Testis (tissue), 3 donors: ENCODE data around the gene NLN. TPM values are rescaled to one million over a fixed set of nuclear protein-coding genes. Genes with fewer than 3 reads are reported as not detected.
A peak's percentile ranks its signal among the peaks of the same experiment; 100 is the strongest.

Experiments used
- DNase-seq: peaks from one replicate; pipeline ENCODE4 v3.0.0-alpha.2; 2019
- H3K27ac ChIP-seq, 2 donors: fragments of 200-600 bp; sonication (generic); one replicate each; pipeline ENCODE4 v1.5.1; 2019
- H3K27me3 ChIP-seq: fragments of 200-600 bp; sonication (generic); one replicate; pipeline ENCODE4 v1.5.1; 2019
- H3K36me3 ChIP-seq: fragments of 200-600 bp; sonication (generic); one replicate; pipeline ENCODE4 v1.5.1; 2017; ENCODE audit warnings: low read depth; ENCODE audit errors: missing control alignments
- H3K4me1 ChIP-seq: fragments of 200-600 bp; sonication (generic); one replicate; pipeline ENCODE4 v1.5.1; 2019
- H3K4me3 ChIP-seq, 2 donors: fragments of 200-600 bp; sonication (generic); one replicate each; pipeline ENCODE4 v1.5.1; 2017 to 2019
- H3K9me3 ChIP-seq: fragments of 200-600 bp; sonication (generic); one replicate; pipeline ENCODE4 v1.5.1; 2017
- POLR2A ChIP-seq: fragments of 450-650 bp; IDR thresholded peaks from one replicate; pipeline ENCODE4 v1.6.1; 2017; ENCODE audit warnings: antibody characterized with exemption, mild to moderate bottlenecking, moderate library complexity
- WGBS, 2 donors: methylation state at CpG; one replicate each; pipeline ENCODE4 v1.1.5; 2018; 5-methylcytosine and 5-hydroxymethylcytosine counted together
- intact Hi-C: fragments of 100-400 bp; cut with DNase I; formaldehyde crosslinking; loops from one replicate; pipeline ENCODE4 v1.15.1; 2023; ENCODE audit warnings: low total_unique reads
- polyA plus RNA-seq: library from polyadenylated mRNA; stranded (reverse); fragments of 350-450 nt; fragmentation: Illumina TruSeq; extraction: RNeasy Lipid Tissue Mini Kit (QIAGEN cat#74804); gene quantifications from one replicate; pipeline ENCODE4 v1.2.3, GENCODE V29; 2014; ENCODE audit warnings: low read depth, low replicate concordance; ENCODE audit not compliant: insufficient read depth
- total RNA-seq, 2 donors: library from RNA; depleted of rRNA; stranded (reverse); fragments of >200 nt; gene quantifications; one replicate each; pipeline ENCODE4 v1.2.3, GENCODE V29; 2016
- TF ChIP-seq, protein P1 (sequence below), 3 experiments: fragments of 450-650 bp in 2 of 3; fragments of 200-600 bp in 1 of 3; sonication (generic) in 1 of 3; IDR thresholded peaks; one replicate each; pipeline ENCODE4 v1.5.1; 2016 to 2019; ENCODE audit warnings: antibody characterized with exemption in 3 of 3, mild to moderate bottlenecking in 2 of 3, moderate library complexity in 1 of 3

The NLN gene
- total and polyA plus RNA-seq, 3 donors from 2014 or later, result 6.4 to 10.1 (median 8.1) TPM

DNA sequence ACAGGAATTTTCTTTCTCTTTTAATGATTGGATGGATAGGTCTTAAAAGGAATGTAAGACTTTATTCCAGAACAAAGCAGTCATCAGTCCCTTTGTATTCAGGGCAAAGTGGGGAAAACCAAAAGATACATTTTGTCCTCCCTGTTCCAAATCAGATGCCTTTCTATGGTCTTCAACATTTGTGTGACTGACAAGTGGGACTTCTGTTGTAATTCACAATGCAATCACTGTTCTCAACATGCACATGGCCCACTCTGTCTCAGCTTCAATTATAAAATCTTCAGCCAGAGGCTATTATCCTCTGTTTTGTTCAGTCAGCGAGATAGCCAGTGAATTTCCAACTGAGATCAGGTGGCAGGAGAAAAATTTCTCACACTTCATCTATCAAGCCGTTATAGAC lies 108.9 kb downstream of the NLN start:
- H3K36me3 ChIP-seq, result no peaks in the 10 kb centered on the region
- DNase-seq, result peak; percentile 33
- H3K4me3 ChIP-seq, result no peak overlapping the region
- TF ChIP-seq, protein P1, sequence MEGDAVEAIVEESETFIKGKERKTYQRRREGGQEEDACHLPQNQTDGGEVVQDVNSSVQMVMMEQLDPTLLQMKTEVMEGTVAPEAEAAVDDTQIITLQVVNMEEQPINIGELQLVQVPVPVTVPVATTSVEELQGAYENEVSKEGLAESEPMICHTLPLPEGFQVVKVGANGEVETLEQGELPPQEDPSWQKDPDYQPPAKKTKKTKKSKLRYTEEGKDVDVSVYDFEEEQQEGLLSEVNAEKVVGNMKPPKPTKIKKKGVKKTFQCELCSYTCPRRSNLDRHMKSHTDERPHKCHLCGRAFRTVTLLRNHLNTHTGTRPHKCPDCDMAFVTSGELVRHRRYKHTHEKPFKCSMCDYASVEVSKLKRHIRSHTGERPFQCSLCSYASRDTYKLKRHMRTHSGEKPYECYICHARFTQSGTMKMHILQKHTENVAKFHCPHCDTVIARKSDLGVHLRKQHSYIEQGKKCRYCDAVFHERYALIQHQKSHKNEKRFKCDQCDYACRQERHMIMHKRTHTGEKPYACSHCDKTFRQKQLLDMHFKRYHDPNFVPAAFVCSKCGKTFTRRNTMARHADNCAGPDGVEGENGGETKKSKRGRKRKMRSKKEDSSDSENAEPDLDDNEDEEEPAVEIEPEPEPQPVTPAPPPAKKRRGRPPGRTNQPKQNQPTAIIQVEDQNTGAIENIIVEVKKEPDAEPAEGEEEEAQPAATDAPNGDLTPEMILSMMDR (IDR thresholded peaks at IDR 0.05), result no peak
- TF ChIP-seq POLR2A, result no peak
- 55 to 72% methylated on average over 2 of the region's 2 CpGs for WGBS, 2 donors
- peaks cover 23% of the 10 kb centered on the region for H3K4me1 ChIP-seq
- peak overlapping the region; percentile 68 to 71 for H3K27ac ChIP-seq
- intact Hi-C loops, result no loop called here
- no peaks in the 10 kb centered on the region for H3K9me3 ChIP-seq
- no peaks in the 10 kb centered on the region for H3K27me3 ChIP-seq

DNA sequence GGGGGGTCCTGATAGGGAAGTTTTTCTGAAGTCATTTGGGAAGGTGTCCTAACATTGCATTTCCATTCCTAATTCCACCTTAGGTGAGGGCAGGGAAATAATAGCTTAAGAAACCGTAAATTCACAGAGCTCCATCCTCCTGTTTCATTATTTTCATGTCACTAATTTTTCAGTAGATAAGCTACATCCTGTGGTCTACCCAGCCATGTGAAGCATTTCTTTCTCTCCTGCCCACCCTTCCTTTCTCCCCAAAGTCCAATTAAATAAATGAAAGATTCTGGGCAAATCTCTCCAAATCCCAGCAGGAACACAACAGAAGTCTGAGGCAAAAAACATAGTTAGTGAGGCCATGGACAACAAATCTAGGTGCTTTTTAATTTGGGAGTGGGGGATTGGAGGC lies 109.3 kb downstream of the NLN start:
- Histone ChIP-seq H3K9me3 (no peaks in the 10 kb centered on the region), H3K27me3 (no peaks in the 10 kb centered on the region), H3K4me3 (no peak overlapping the region), H3K4me1 (peaks cover 23% of the 10 kb centered on the region), H3K27ac (peak overlapping the region; percentile 68 to 71), H3K36me3 (no peaks in the 10 kb centered on the region)
- WGBS, 2 donors, result 26 to 61% methylated on average over 1 of the region's 1 CpG
- no peak for DNase-seq
- no peak for TF ChIP-seq POLR2A
- TF ChIP-seq, protein P1 (IDR thresholded peaks at IDR 0.05), result no peak
- intact Hi-C loops, result no loop called here

GRCh38 chr5:65832152-65832551 lies 110.1 kb downstream of the NLN start:
- intact Hi-C loops, result no loop called here
- no peak for DNase-seq
- Histone ChIP-seq H3K27ac (peak overlapping the region; percentile 68 to 71), H3K4me1 (peaks cover 23% of the 10 kb centered on the region), H3K9me3 (no peaks in the 10 kb centered on the region), H3K36me3 (no peaks in the 10 kb centered on the region), H3K4me3 (no peak overlapping the region), H3K27me3 (no peaks in the 10 kb centered on the region)
- no peak for TF ChIP-seq POLR2A
- TF ChIP-seq, protein P1 (IDR thresholded peaks at IDR 0.05), result no peak

GRCh38 chr5:65832603-65833228 lies 110.7 kb downstream of the NLN start:
- H3K36me3 ChIP-seq, result no peaks in the 10 kb centered on the region
- peak overlapping the region in 1 of 2 donors; percentile 71 for H3K27ac ChIP-seq
- H3K9me3 ChIP-seq, result no peaks in the 10 kb centered on the region
- no peak overlapping the region for H3K4me3 ChIP-seq
- TF ChIP-seq POLR2A, result no peak
- TF ChIP-seq, protein P1 (IDR thresholded peaks at IDR 0.05), result no peak
- peaks cover 22% of the 10 kb centered on the region for H3K4me1 ChIP-seq
- intact Hi-C loops, result no loop called here
- 57 to 72% methylated on average over 2 of the region's 2 CpGs for WGBS, 2 donors
- DNase-seq, result no peak
- H3K27me3 ChIP-seq, result no peaks in the 10 kb centered on the region

GRCh38 chr5:65833780-65834179 lies 111.8 kb downstream of the NLN start:
- Histone ChIP-seq H3K9me3 (no peaks in the 10 kb centered on the region), H3K36me3 (no peaks in the 10 kb centered on the region), H3K27ac (no peak overlapping the region), H3K4me3 (no peak overlapping the region), H3K27me3 (no peaks in the 10 kb centered on the region), H3K4me1 (peaks cover 14% of the 10 kb centered on the region)
- TF ChIP-seq, protein P1 (IDR thresholded peaks at IDR 0.05), result no peak
- no peak for TF ChIP-seq POLR2A
- no peak for DNase-seq
- intact Hi-C loops, result no loop called here
- WGBS, 2 donors, result 86 to 87% methylated on average over 5 of the region's 5 CpGs
